ENCODE results near the gene SLC24A3.

The SLC24A3 gene

DNA sequence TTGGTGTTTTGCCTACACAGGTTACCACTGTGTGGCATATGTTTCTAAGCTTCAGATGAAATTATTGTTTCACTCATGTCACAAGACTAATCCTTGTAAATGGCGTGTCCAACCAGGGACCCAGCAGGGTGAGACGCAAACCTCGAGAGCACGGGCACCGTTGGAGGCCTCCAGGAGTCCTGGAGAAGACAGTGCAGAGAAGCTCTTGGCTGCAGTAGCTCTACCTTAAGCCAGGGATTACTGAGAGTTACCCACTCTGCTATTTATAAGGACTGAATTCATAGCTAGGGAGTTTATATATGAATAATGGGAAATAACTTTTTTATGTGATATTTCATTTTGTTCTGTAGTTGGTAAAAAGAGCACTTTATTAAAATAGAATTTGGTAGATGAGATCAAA is 137.4 kb downstream of the SLC24A3 start:
- Mint-ChIP-seq H3K9me3 (no peaks in the 10 kb centered on the region), H3K4me1 (ENCODE audit: low read depth) (no peaks in the 10 kb centered on the region), H3K27ac (no peak overlapping the region), H3K4me3 (no peak overlapping the region), H3K27me3 (no peaks in the 10 kb centered on the region), H3K36me3 (ENCODE audit: low read depth) (no peaks in the 10 kb centered on the region)

DNA sequence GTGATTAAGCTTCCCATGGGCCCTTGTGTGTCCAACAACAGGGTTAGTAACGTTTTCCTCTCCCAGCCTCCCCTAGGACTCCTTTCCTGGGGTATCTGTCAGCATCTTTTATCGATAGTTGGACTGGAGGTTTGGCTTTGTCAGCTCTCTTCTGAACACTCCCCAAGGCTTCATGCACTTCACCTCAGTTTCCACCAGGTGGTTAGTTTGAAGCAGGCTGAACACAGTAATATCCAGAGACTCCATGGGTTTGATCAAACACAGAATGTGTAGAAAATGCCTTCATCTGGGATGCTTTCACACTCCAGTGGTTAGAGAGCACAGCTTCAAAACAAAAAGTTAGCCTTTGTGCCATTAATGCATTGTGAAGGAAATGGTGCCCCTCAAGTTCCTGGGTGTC is 139.1 kb downstream of the SLC24A3 start:
- Mint-ChIP-seq H3K27me3 (no peaks in the 10 kb centered on the region), H3K4me1 (ENCODE audit: low read depth) (no peaks in the 10 kb centered on the region), H3K36me3 (ENCODE audit: low read depth) (no peaks in the 10 kb centered on the region), H3K4me3 (no peak overlapping the region), H3K9me3 (no peaks in the 10 kb centered on the region), H3K27ac (no peak overlapping the region)

DNA sequence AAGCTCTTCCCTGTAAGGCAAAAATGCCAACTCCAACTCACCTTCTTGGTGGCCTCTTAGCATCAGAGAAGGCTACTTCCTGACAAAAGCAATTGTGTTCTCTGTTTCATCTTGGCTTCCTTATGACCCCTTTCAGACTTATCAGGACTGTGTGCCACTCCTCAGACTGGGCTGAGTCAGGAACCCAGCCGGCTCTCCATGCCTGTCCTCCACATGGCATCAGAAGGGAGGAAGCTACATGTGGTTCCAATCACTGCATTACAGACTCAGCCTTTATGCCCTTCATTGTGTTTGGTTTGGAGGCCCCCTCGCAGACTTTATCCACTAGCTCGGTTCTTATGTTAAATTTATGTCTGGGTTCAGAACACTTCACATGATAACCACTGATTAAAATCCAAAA is 142.5 kb downstream of the SLC24A3 start:
- Mint-ChIP-seq H3K27ac (no peak overlapping the region), H3K4me1 (ENCODE audit: low read depth) (no peaks in the 10 kb centered on the region), H3K27me3 (no peaks in the 10 kb centered on the region), H3K36me3 (ENCODE audit: low read depth) (no peaks in the 10 kb centered on the region), H3K4me3 (no peak overlapping the region), H3K9me3 (no peaks in the 10 kb centered on the region)

DNA sequence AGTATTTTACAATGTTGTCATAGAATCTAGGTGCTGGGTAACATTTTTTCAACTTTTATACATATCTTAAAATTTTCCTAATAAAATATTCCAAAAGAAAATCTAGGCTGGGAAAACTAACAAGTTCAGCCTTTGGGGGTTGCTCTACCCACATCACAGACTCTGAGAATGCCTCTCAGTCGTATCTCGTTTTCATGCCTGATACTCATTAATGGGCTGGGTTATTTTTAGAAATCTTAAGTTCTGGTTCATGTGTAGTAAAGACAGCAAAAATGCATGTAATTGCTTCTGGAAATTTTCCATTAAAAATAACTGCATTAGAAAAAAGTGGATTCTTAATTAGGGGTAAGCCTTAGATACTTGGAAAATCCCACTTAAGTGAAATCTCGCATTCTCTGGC is 149.3 kb downstream of the SLC24A3 start:
- Mint-ChIP-seq H3K4me3 (no peak overlapping the region), H3K27ac (no peak overlapping the region), H3K9me3 (no peaks in the 10 kb centered on the region), H3K27me3 (no peaks in the 10 kb centered on the region), H3K36me3 (ENCODE audit: low read depth) (no peaks in the 10 kb centered on the region), H3K4me1 (ENCODE audit: low read depth) (no peaks in the 10 kb centered on the region)

DNA sequence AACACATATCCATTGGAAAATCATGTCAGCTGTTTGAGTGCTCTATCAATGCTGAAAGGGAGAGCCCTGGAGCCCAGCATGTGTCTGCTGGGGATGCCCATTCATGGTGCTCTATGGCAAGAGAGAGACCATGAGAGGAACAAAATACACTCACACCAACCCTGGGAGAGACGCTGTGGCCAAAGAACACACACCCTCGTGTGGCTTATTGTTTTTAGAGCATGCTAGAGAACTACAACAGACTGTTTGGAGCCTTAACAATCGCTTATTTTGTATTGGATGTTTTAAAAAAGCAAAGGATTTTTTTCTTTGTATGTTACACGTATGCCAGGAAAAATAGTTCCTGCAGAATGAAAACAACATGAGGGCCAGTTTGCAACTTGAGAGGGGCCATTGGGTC is 151.0 kb downstream of the SLC24A3 start:
- H3K27me3 Mint-ChIP-seq, result no peaks in the 10 kb centered on the region

DNA sequence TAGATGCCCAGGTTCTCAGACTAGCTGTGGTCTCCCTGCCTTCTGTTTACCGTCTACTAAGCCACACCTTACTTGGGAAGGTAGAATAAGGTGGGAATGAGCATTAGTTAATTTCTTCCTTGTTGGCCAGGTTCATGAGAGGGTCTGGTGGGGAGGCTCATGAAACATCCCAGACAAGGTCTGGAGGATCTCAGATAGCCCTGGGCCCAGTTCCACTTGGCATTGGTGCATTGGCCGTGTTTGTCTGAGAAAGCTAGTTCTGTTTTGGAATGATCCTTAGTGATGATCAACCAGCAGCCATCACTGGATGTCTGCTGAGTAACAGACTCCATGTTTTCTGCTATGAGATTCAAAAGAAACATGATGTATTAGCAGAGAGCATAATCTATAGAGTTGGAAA is 155.1 kb downstream of the SLC24A3 start:
- no peaks in the 10 kb centered on the region for H3K4me1 Mint-ChIP-seq (ENCODE audit: low read depth)
- H3K27me3 Mint-ChIP-seq, result no peaks in the 10 kb centered on the region
- no peak overlapping the region for H3K27ac Mint-ChIP-seq
- H3K36me3 Mint-ChIP-seq (ENCODE audit: low read depth), result no peaks in the 10 kb centered on the region
- no peaks in the 10 kb centered on the region for H3K9me3 Mint-ChIP-seq
- no peak overlapping the region for H3K4me3 Mint-ChIP-seq

More for the DNA sequence above, 151.0 kb downstream of the SLC24A3 start:
- Mint-ChIP-seq H3K27ac (no peak overlapping the region), H3K4me3 (no peak overlapping the region), H3K9me3 (no peaks in the 10 kb centered on the region), H3K36me3 (ENCODE audit: low read depth) (no peaks in the 10 kb centered on the region), H3K4me1 (ENCODE audit: low read depth) (no peaks in the 10 kb centered on the region)

DNA sequence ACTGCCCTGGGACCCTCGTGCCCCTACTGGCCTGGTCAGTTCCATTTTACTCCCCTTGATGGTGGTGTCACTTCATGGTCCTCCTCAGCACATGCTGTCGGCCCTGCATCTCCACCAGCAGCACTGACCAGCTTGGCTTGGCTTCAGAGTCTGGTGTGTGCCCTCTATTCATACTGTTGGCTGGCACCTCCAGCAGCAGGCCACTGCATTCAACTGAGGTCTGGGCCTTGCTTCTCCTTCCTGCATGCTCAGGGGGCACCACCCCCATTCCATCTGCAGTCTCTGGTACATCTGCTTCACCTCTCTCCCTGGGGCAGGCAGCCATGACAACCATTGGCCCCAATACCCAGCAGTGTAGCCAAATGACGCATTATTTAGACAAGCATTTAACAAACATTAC is 155.9 kb downstream of the SLC24A3 start:
- Mint-ChIP-seq H3K4me1 (ENCODE audit: low read depth) (no peaks in the 10 kb centered on the region), H3K27me3 (no peaks in the 10 kb centered on the region), H3K27ac (no peak overlapping the region), H3K4me3 (no peak overlapping the region), H3K36me3 (ENCODE audit: low read depth) (no peaks in the 10 kb centered on the region), H3K9me3 (no peaks in the 10 kb centered on the region)

DNA sequence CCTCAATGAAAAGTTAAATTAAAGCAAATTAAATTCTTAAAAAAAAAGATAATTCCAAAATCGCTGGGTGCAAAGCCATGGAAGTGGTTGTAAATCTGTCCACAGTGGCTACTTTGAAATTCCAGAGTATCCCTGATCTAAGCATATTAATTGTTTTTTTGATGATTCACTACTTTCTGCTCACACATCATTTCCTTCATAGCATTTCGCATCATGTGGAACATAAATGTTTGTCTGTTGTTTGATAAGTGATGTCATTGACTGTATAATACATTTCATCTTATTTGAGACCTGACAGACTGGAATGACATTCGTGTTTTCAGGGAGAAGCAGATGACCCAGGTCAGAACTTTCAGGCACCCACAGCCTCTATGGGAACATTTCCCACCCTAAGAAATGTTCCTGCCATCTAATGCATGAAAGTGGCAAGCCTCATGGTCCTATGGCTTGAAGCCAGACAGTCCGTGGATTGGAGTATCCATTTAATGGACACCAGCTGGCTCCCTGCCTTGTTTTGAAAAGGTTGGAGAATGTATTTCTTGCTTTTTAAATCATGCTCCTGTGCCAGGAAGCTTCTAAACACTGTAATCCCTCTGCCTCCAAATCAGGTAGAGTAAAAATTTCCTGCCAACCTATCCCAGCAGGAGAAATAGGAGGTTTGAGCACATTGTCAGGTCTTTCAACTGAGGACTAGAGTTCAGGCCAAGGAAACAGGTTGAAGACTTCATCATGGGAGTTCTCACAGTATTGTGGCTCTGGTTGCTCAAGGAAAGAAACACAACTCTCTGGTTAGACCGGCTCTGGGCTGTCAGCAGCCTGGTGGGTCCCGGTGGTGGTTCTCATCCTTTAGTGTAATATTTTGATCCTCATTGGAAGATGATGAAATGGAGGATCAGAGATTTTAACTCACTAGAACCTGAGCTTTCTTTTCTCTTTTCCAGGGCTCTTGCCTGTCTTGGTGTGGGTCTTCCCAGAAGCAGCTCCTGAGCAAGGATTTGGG is 157.9 kb downstream of the SLC24A3 start:
- Mint-ChIP-seq H3K27ac (no peak overlapping the region), H3K27me3 (no peaks in the 10 kb centered on the region), H3K36me3 (ENCODE audit: low read depth) (no peaks in the 10 kb centered on the region), H3K9me3 (no peaks in the 10 kb centered on the region), H3K4me1 (ENCODE audit: low read depth) (no peaks in the 10 kb centered on the region), H3K4me3 (no peak overlapping the region)

DNA sequence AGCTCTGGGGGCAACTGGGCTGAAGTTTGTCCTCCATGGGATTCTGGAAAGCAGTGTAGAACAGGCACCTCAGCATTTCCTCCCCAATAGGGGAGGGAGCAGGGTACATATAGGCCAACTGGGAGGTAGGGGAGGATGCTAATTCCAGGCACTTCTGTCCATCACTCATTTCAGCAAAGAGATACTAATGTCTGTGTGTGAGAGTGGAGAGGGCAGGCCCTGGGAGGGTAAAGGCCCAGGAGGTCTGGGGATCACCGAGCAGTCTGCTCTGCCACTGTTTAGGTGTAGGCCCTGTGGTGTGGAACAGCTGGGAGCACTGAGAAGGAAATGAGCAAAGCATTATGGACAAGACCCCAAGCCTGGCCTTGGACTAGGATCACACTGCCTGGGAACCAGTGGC is 158.7 kb downstream of the SLC24A3 start:
- H3K27me3 Mint-ChIP-seq, result peaks cover 3% of the 10 kb centered on the region
- H3K4me3 Mint-ChIP-seq, result no peak overlapping the region
- H3K36me3 Mint-ChIP-seq (ENCODE audit: low read depth), result no peaks in the 10 kb centered on the region
- H3K4me1 Mint-ChIP-seq (ENCODE audit: low read depth), result no peaks in the 10 kb centered on the region
- H3K27ac Mint-ChIP-seq, result no peak overlapping the region
- no peaks in the 10 kb centered on the region for H3K9me3 Mint-ChIP-seq

DNA sequence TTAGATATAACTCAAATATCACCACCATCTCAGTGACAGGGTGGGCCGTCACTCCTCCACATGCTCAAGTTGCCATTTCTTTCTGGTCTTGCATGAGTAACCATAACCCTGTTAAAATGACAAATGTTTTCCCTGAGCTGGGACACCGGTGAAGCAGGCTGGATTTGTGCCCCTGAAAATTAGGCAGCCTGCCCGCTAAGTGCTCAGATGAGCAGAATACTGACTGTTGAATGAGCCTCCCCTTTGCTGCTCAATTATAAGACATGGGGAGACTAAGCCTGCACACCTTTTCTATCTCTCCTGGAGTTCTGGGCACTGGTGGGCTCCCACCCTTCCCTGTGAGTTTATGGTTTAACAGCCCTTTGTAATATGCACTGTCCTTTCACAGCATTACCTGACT is 161.8 kb downstream of the SLC24A3 start:
- Mint-ChIP-seq H3K4me1 (ENCODE audit: low read depth) (no peaks in the 10 kb centered on the region), H3K27ac (no peak overlapping the region), H3K27me3 (peaks cover 3% of the 10 kb centered on the region), H3K36me3 (ENCODE audit: low read depth) (no peaks in the 10 kb centered on the region), H3K4me3 (no peak overlapping the region), H3K9me3 (no peaks in the 10 kb centered on the region)

DNA sequence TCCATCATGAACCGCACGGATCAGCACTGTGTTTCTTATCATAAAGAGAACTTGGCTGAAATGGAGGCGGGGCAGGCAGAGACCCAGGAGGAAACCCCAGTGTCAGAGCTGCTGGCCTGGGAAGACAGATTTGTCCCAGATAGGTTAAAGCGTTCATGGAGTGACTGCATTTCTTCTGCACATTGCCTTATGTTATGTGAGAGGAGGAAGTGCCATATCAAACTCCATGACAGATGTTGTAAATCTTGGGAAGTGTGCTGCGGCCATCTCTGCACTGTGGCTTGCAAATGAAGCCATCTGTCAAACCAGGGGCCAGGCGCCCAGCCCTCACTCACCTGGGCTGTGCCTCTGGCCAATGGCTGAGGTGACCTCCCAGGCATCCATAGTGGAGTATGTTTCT is 163.0 kb downstream of the SLC24A3 start:
- Mint-ChIP-seq H3K4me1 (ENCODE audit: low read depth) (no peaks in the 10 kb centered on the region), H3K27ac (no peak overlapping the region), H3K36me3 (ENCODE audit: low read depth) (no peaks in the 10 kb centered on the region), H3K9me3 (no peaks in the 10 kb centered on the region), H3K4me3 (no peak overlapping the region), H3K27me3 (peaks cover 3% of the 10 kb centered on the region)

DNA sequence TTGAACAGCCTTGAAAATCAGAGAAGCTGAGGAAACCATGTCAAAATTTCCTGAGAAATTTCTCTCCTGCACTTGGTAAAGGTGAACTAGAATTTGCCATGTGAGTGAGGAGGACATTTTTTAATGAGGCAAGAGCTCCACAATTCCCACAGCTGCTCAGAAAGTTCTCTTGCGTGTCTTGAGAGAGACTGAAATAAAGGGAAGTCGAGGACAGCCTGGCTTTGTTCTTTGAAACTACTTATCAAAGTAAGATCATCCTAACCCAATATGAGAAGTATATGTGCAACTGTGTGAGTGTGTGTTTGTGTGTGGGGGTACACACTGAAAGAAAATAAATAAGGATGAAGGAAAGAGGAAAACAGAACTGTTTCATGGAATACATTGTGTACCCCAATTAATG is 163.4 kb downstream of the SLC24A3 start:
- no peaks in the 10 kb centered on the region for H3K9me3 Mint-ChIP-seq
- H3K36me3 Mint-ChIP-seq (ENCODE audit: low read depth), result no peaks in the 10 kb centered on the region
- no peaks in the 10 kb centered on the region for H3K4me1 Mint-ChIP-seq (ENCODE audit: low read depth)
- H3K4me3 Mint-ChIP-seq, result no peak overlapping the region
- peaks cover 3% of the 10 kb centered on the region for H3K27me3 Mint-ChIP-seq
- no peak overlapping the region for H3K27ac Mint-ChIP-seq

DNA sequence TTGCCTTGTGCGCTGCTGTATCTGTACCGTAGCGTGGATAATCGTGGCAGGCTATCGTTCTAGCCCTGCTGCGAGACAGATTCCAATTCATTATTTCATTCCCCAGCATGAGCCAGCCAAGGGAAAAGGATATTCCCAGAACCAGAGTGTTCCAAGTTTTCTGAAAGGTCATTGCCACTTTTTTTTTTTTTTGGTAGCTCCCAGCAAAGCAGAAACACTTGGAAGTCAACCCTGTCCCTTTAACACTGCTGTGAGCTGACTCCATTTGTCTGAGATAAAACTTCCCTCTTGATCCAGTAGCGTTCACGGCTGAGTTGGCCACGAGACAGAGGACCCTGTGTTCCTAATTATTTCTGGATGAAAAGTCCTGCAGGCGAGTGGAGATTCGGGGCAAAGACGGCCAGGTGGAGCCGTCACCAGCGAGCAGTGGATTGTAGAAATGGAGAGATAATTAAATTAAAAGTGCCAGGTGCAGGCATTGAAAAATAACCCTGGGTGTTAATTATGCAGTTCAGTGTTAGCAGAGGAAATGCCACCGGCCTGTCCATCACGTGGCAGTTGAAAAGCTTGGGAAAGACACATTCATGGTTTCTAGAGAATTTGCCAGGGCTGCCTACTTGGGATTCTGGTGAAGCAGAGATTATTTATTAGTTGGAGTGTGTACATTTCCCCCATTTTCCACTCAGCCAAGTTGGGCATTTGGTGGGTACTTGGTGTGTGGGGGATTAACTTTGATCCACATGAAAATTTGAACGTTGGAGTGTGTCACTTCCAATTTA is 164.2 kb downstream of the SLC24A3 start:
- H3K36me3 Mint-ChIP-seq (ENCODE audit: low read depth), result no peaks in the 10 kb centered on the region
- no peak overlapping the region for H3K27ac Mint-ChIP-seq
- no peaks in the 10 kb centered on the region for H3K4me1 Mint-ChIP-seq (ENCODE audit: low read depth)
- H3K27me3 Mint-ChIP-seq, result peaks cover 3% of the 10 kb centered on the region
- H3K4me3 Mint-ChIP-seq, result no peak overlapping the region
- H3K9me3 Mint-ChIP-seq, result no peaks in the 10 kb centered on the region

DNA sequence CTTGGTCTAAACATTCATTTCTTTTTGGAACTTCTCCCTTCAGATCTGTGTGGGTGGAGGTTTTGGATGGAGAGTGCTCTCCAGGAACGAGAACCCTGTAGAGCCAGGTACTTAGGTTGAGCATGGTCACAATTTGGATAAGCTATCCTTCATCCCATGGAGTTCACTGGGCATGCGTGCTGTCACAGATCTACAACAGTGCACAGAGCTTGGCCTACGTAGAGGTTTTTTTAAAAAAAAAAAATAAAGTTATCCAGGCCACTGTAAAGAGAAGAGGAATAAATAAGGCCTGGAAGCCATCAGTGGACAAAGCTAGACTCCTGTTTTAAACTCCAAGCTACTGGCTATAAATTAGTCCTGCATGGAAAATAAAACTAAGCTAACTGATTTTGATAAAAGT is 165.6 kb downstream of the SLC24A3 start:
- Mint-ChIP-seq H3K9me3 (no peaks in the 10 kb centered on the region), H3K4me1 (ENCODE audit: low read depth) (no peaks in the 10 kb centered on the region), H3K27ac (no peak overlapping the region), H3K4me3 (no peak overlapping the region), H3K36me3 (ENCODE audit: low read depth) (no peaks in the 10 kb centered on the region), H3K27me3 (peaks cover 3% of the 10 kb centered on the region)

DNA sequence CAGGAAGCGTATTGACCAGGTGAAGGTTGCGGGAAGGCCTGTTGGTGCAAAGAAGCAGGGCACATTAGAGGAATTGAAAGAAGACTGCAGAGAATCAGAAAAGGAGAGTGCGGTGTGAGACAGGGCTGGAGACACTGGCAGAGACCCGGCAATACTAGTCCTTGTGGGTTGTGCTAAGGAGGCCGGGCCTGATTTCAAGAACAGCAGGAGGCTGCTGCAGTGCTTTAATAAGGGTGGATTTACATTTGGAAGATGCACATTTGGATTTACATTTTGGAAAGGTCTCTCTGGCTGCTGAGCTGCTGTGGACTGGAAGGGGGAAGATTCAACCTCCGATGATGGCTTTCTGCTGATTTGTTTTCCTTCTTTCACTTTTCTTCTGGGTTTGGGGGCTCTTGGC is 167.8 kb downstream of the SLC24A3 start:
- Mint-ChIP-seq H3K27ac (no peak overlapping the region), H3K4me3 (no peak overlapping the region), H3K9me3 (no peaks in the 10 kb centered on the region), H3K4me1 (ENCODE audit: low read depth) (no peaks in the 10 kb centered on the region), H3K36me3 (ENCODE audit: low read depth) (no peaks in the 10 kb centered on the region), H3K27me3 (peaks cover 3% of the 10 kb centered on the region)

Measured in stimulated activated naive CD8-positive, alpha-beta T cell treated with anti-CD3 and anti-CD28 coated beads, Interleukin-15, Interleukin-2, amounts not matched to agents 100 ng/mL and 50 ng/mL, for 24 hours (primary cell).